Measurements from ENCODE around the gene HEY2. TPM values are rescaled to one million over a fixed set of nuclear protein-coding genes. Genes with fewer than 3 reads are reported as not detected.

HEY2 gene
- total and polyA plus RNA-seq, 2 of the 8 experiments (the other 6 are each of a cell fraction or from before 2014, with no cell fraction given), result 9.1 to 16.2 TPM

DNA sequence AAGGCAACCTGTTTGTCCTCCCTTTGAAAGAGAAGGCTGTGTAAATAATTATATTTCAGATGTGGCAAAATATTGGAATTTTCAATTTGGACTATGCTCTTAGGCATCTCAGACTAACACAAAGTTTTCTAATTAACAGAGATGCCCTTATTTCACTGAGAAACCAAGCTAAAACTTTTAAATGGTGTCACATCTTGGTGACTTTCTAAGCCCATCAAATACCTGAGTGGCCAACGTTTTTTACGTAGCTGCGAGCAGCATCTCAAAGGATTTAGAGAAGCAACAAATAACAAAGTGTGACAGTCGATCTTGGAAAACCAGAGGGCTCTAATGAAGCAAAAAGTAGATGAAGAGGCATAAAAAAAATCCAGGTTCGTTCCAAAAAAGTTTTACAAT lies 3.4 kb upstream of the HEY2 start:
- no peak overlapping the region for H4K91ac ChIP-seq (replicated peaks; ENCODE audit: insufficient read length, low read length)
- no peak overlapping the region for H3K9ac ChIP-seq (replicated peaks in 1 of 4; ENCODE audit: extremely low read depth in 1 of 4, low read depth in 3 of 4, low read length in 3 of 4)
- no peak overlapping the region for H3K23ac ChIP-seq (ENCODE audit: insufficient read length)
- no peak overlapping the region for H4K5ac ChIP-seq (ENCODE audit: insufficient read length, low read depth, low read length)
- 0 out of 2 replicates have a peak overlapping the region, but pooled peaks have one; percentile 19 for H2BK5ac ChIP-seq (ENCODE audit: low read depth, low read length)
- no peak overlapping the region for H3K14ac ChIP-seq (ENCODE audit: insufficient read length)
- peaks cover 27% of the 10 kb centered on the region for H3K23me2 ChIP-seq (ENCODE audit: low read depth, low read length)
- no peak overlapping the region; the same call in 1 of the 2 replicates for H2BK20ac ChIP-seq (ENCODE audit: low read length)
- peaks cover 4% of the 10 kb centered on the region; the same call in 1 of the 2 replicates for H3K79me1 ChIP-seq (ENCODE audit: low read depth, low read length)
- no peak overlapping the region for H2AFZ ChIP-seq (ENCODE audit: low read length)
- H3K4me1 ChIP-seq (replicated peaks in 1 of 4; ENCODE audit: control insufficient read depth in 3 of 4, insufficient read depth in 4 of 4, low read length in 3 of 4), result peaks cover 2 to 12% (median 7%) of the 10 kb centered on the region in 4 experiments; a peak in 5 of 7 replicates
- CTCF ChIA-PET (ENCODE audit: partially characterized antibody), result interaction anchor here (0.9 to 2.4 kb wide), 10 partner anchors 9 to 445 kb away, joined by 3 to 12 read pairs (median 4); partner anchors contain the start of gene HDDC2
- H2AK5ac ChIP-seq (ENCODE audit: low read depth, low read length), result no peak overlapping the region; the same call in 1 of the 2 replicates
- POLR2A ChIA-PET (ENCODE audit: partially characterized antibody), result interaction anchor here (0.7 to 2.4 kb wide), 7 partner anchors 32 to 123 kb away, joined by 3 to 21 read pairs (median 3); no protein-coding TSS in a partner anchor
- peak overlapping the region; percentile 96 to 99 for H3K4me2 ChIP-seq (ENCODE audit: insufficient read depth in 1 of 2, low read depth in 2 of 2, low read length in 2 of 2)
- peaks cover 0 to 20% of the 10 kb centered on the region in 2 experiments; a peak in 3 of 4 replicates for H3K79me2 ChIP-seq (ENCODE audit: control insufficient read depth in 1 of 2, insufficient read depth in 2 of 2, low read length in 2 of 2)
- 1% methylated on average over 5 of the region's 5 CpGs; no CpG with 5 or more reads in 1 of the 2 experiments for WGBS, 2 experiments (ENCODE audit: extremely low coverage in 1 of 2, insufficient coverage in 1 of 2, insufficient read length in 1 of 2, insufficient replicate concordance in 2 of 2, low coverage in 1 of 2, low lambda C conversion rate in 2 of 2, missing lambda C conversion rate in 1 of 2)
- H3K27ac ChIP-seq (ENCODE audit: low read depth, low read length), result no peak overlapping the region
- FAIRE-seq (peak; percentile 75), DNase-seq (ENCODE audit: low read depth in 1 of 2, low spot score in 2 of 2) (no peak)
- no peaks in the 10 kb centered on the region for H3K9me3 ChIP-seq (ENCODE audit: insufficient read depth in 2 of 2, low read depth in 1 of 2, low read length in 1 of 2)
- H3K18ac ChIP-seq (ENCODE audit: extremely low read depth, low read length), result peak overlapping the region; percentile 71
- H2BK15ac ChIP-seq (ENCODE audit: low read length), result no peak overlapping the region
- no peak overlapping the region for H2BK120ac ChIP-seq (replicated peaks; ENCODE audit: low read depth, low read length)
- H3K27me3 ChIP-seq (replicated peaks in 1 of 4; ENCODE audit: control insufficient read depth in 3 of 4, extremely low read depth in 1 of 4, insufficient read depth in 3 of 4, low read length in 3 of 4), result peaks cover 0 to 25% (median 16%) of the 10 kb centered on the region in 4 experiments; a peak in 6 of 7 replicates
- H4K20me1 ChIP-seq (replicated peaks in 1 of 2; ENCODE audit: control insufficient read depth in 1 of 2, insufficient read depth in 2 of 2, low read length in 2 of 2), result peaks cover 2 to 5% of the 10 kb centered on the region in 2 experiments
- peak overlapping the region; percentile 72 to 77 (median 76); a peak in 7 of 8 replicates for H3K4me3 ChIP-seq (ENCODE audit: extremely low read depth in 1 of 4, insufficient read depth in 2 of 4, low read depth in 3 of 4, low read length in 4 of 4)
- H2BK12ac ChIP-seq (ENCODE audit: low read depth, low read length), result no peak overlapping the region
- H3K36me3 ChIP-seq (ENCODE audit: control insufficient read depth in 2 of 4, insufficient read depth in 4 of 4, low read length in 3 of 4), result no peaks in the 10 kb centered on the region
- H4K8ac ChIP-seq (ENCODE audit: extremely low read depth, insufficient read depth, low read length), result no peak overlapping the region
- no peak overlapping the region for H3K4ac ChIP-seq (replicated peaks; ENCODE audit: insufficient read length, low read depth, low read length)
- no peak overlapping the region for H3K56ac ChIP-seq (replicated peaks; ENCODE audit: insufficient read length, low read depth, low read length)
- no peak for TF ChIP-seq SP4 (IDR thresholded peaks at IDR 0.05; ENCODE audit: low read length)

Data from H1 (cell line).